Stomach (tissue), 19 donors: ENCODE data around the gene ATCAY. TPM values are rescaled to one million over a fixed set of nuclear protein-coding genes. Genes with fewer than 3 reads are reported as not detected.

ENCODE experiments used
- DNase-seq, 2 donors: peaks; one replicate each; pipeline versions ENCODE4 v3.0.0 to v3.0.0-alpha.2; 2013 to 2019
- H3K27ac ChIP-seq, 5 donors: fragments of 200-600 bp in 4 of 5; sonication (generic) in 4 of 5; one replicate each; pipeline ENCODE4 v1.5.1; 2013 to 2019; ENCODE audit warnings: mild to moderate bottlenecking in 1 of 5, moderate library complexity in 1 of 5
- H3K27me3 ChIP-seq, 3 donors: fragments of 200-600 bp; sonication (generic); one replicate each; pipeline ENCODE4 v1.5.1; 2017 to 2019; ENCODE audit warnings: mixed run types in 1 of 3
- H3K36me3 ChIP-seq, 4 donors: fragments of 200-600 bp; sonication (generic); 1 replicate in 3 of 4; 2 replicates in 1 of 4; pipeline ENCODE4 v1.5.1; 2016 to 2019
- H3K4me1 ChIP-seq, 4 donors: fragments of 200-600 bp; sonication (generic); one replicate each; pipeline ENCODE4 v1.5.1; 2016 to 2019
- H3K4me3 ChIP-seq, 4 donors: fragments of 200-600 bp; sonication (generic) in 3 of 4; one replicate each; pipeline ENCODE4 v1.5.1; 2016 to 2019; ENCODE audit warnings: mild to moderate bottlenecking in 1 of 4
- H3K9me3 ChIP-seq, 4 donors: fragments of 200-600 bp; sonication (generic); one replicate each; pipeline ENCODE4 v1.5.1; 2016 to 2019
- EP300 ChIP-seq: sonication (generic); formaldehyde crosslinking; IDR thresholded peaks from one replicate; pipeline ENCODE4 v1.6.1; 2017; ENCODE audit warnings: antibody characterized with exemption
- POLR2A ChIP-seq, 4 donors: fragments of 450-650 bp; IDR thresholded peaks; one replicate each; pipeline ENCODE4 v1.6.1; 2016; ENCODE audit warnings: antibody characterized with exemption in 4 of 4, control low read depth in 2 of 4, mild to moderate bottlenecking in 1 of 4, moderate library complexity in 1 of 4
- POLR2AphosphoS5 ChIP-seq, 3 donors: sonication (generic); formaldehyde crosslinking; IDR thresholded peaks; one replicate each; pipeline ENCODE4 v1.6.1; 2016; ENCODE audit warnings: antibody characterized with exemption in 3 of 3
- WGBS, 5 donors: extraction: QIAGEN DNeasy Blood & Tissue Kit in 3 of 5; methylation state at CpG; one replicate each; pipeline versions ENCODE4 v1.1.5 to v1.1.7; 2013 to 2018; 5-methylcytosine and 5-hydroxymethylcytosine counted together
- intact Hi-C: fragments of 100-400 bp; cut with DNase I; formaldehyde crosslinking; loops from one replicate; pipeline ENCODE4 v1.15.1; 2023; ENCODE audit warnings: low total_unique reads
- long read RNA-seq, 10 donors: transcript quantifications; one replicate each; lab custom pipeline, GENCODE V29; 2026
- polyA plus RNA-seq, 3 donors: library from polyadenylated mRNA; stranded (reverse); fragments of 200-250 nt; gene quantifications; one replicate each; pipeline ENCODE4 v1.2.3, GENCODE V29; 2013
- total RNA-seq, 5 donors: library from RNA; depleted of rRNA; stranded (reverse); fragments of >200 nt; gene quantifications; one replicate each; pipeline versions ENCODE4 v1.1.0 to v1.2.3, GENCODE V29; 2014 to 2016
- TF ChIP-seq, protein P1 (sequence below), 7 experiments: fragments of 450-650 bp in 4 of 7; fragments of 200-600 bp in 3 of 7; sonication (generic) in 3 of 7; IDR thresholded peaks; one replicate each; pipeline ENCODE4 v1.5.1; 2016 to 2019; ENCODE audit warnings: antibody characterized with exemption in 7 of 7, control low read depth in 2 of 7, mild to moderate bottlenecking in 1 of 7
- donor health status: healthy with polysubstance abuse.
- donor health status: Bipolar disorder and iron deficiency.
- donor health status: healthy.

ATCAY gene, protein sequence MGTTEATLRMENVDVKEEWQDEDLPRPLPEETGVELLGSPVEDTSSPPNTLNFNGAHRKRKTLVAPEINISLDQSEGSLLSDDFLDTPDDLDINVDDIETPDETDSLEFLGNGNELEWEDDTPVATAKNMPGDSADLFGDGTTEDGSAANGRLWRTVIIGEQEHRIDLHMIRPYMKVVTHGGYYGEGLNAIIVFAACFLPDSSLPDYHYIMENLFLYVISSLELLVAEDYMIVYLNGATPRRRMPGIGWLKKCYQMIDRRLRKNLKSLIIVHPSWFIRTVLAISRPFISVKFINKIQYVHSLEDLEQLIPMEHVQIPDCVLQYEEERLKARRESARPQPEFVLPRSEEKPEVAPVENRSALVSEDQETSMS
- under 1 TPM in 2 of 5 donors, not detected in 3; 0.87 to 0.92 TPM for total RNA-seq
- under 1 TPM in 2 of 3 donors, not detected in 1; 0.25 to 0.75 TPM for polyA plus RNA-seq
- long read RNA-seq, donor 1, full-length matches to known transcripts, result 1 of 1 reads
- long read RNA-seq, donor 1, partial matches to known transcripts, result 0 of 1 reads
- long read RNA-seq, donor 1, other reads (novel, unspliced or antisense), result 0 of 1 reads
- long read RNA-seq, donor 2, result 0 reads
- long read RNA-seq, donor 3, partial matches to known transcripts, result 484 of 484 reads
- long read RNA-seq, donor 3, other reads (novel, unspliced or antisense), result 0 of 484 reads
- long read RNA-seq, donor 4, result 0 reads
- long read RNA-seq, donor 5, full-length matches to known transcripts, result 1 of 1 reads
- long read RNA-seq, donor 5, partial matches to known transcripts, result 0 of 1 reads
- long read RNA-seq, donor 5, other reads (novel, unspliced or antisense), result 0 of 1 reads
- long read RNA-seq, donor 6, full-length matches to known transcripts, result 1 of 2,666 reads
- long read RNA-seq, donor 6, partial matches to known transcripts, result 2,636 of 2,666 reads
- long read RNA-seq, donor 6, other reads (novel, unspliced or antisense), result 29 of 2,666 reads
- long read RNA-seq, donor 7, result 0 reads
- long read RNA-seq, donor 8, result 0 reads
- long read RNA-seq, donor 9, result 0 reads
- long read RNA-seq, donor 10, result 0 reads

DNA sequence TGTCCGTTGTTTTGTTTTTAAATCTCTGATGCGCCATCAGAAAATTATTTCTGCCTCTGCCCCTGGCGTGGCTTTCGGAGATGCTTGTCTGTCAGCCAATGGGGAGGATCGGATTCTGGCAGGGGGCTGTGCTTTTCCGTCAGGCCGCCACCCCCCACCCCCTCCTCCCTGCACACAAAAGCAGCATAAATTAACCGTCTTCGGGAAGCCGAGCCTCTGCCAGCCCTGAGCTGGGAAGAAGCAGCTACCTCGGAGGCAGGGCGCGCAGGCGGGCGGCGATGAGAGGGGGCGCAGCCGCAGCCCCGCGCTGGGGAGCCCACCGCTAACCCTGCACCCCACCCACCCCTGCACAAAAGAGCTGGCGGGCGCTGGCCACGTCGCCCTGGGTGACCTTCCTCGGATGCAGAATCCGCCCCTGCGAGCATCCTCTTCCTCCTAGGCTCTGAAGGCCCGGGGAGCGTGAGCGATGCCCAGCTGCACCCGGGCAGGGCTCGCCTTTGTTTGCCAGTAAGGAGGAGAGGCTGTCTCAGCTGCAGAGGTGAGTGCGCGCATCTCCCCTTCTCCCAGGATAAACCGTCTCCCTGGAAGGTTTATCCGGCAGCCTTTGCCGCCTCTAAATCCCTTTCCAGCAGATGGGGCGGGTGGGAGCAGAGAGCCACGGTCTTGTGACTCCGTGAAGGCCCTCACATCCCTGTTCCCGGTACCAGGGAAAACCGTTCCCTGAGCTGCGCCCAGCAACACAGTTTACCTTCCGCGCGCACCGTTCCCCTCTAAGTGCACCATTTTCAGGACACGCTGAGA is at the start of gene ATCAY:
ATCAY (plus strand) TSS at position 215 of the 801 bp plus-strand sequence. CDS start 5,083 bp downstream, outside the sequence.
- Histone ChIP-seq H3K9me3 (no peaks in the 10 kb centered on the region), H3K27ac (no peak within 1 kb of the TSS), H3K27me3 (peaks cover 16 to 91% (median 59%) of the 10 kb centered on the region in 3 donors), H3K36me3 (no peaks in the 10 kb centered on the region), H3K4me1 (peaks cover 0 to 18% (median 6%) of the 10 kb centered on the region in 4 donors), H3K4me3 (no peak within 1 kb of the TSS)
- TF ChIP-seq EP300 (no peak), POLR2AphosphoS5 (IDR thresholded peaks at IDR 0.05) (no peak), POLR2A (IDR thresholded peaks at IDR 0.05) (no peak)
- TF ChIP-seq, protein P1, sequence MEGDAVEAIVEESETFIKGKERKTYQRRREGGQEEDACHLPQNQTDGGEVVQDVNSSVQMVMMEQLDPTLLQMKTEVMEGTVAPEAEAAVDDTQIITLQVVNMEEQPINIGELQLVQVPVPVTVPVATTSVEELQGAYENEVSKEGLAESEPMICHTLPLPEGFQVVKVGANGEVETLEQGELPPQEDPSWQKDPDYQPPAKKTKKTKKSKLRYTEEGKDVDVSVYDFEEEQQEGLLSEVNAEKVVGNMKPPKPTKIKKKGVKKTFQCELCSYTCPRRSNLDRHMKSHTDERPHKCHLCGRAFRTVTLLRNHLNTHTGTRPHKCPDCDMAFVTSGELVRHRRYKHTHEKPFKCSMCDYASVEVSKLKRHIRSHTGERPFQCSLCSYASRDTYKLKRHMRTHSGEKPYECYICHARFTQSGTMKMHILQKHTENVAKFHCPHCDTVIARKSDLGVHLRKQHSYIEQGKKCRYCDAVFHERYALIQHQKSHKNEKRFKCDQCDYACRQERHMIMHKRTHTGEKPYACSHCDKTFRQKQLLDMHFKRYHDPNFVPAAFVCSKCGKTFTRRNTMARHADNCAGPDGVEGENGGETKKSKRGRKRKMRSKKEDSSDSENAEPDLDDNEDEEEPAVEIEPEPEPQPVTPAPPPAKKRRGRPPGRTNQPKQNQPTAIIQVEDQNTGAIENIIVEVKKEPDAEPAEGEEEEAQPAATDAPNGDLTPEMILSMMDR (IDR thresholded peaks at IDR 0.05), result no peak
- intact Hi-C loops, result no loop called here
- 2 to 4% (median 3%) methylated on average over 25 to 49 of the region's 49 CpGs for WGBS, 5 donors
- peak in 1 of 2 donors; percentile 57 for DNase-seq

DNA sequence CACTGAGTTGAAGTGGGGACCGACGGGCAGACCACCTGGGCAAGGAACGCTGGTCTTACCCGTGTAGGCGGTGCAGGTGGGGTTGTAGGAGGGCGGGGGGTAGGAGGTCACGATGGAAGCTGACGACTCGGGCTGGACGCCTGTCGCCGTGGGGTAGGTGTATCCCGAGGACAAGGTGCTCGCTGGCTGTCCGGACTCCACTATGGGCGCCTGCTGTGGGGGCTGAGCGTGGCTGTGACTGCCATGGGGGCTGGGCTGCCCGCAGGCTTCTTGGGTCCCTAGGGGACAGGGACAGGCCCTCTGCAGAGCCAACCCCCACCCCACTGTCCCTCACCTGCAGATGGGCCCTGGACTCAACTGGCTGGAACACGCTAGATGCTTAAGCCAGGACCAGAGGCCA is 48.9 kb upstream of the ATCAY start:
- Histone ChIP-seq H3K27ac (no peak overlapping the region), H3K9me3 (no peaks in the 10 kb centered on the region), H3K27me3 (peaks cover 0 to 54% (median 4%) of the 10 kb centered on the region in 3 donors), H3K36me3 (no peaks in the 10 kb centered on the region), H3K4me1 (no peaks in the 10 kb centered on the region), H3K4me3 (no peak overlapping the region)
- no peak for DNase-seq
- intact Hi-C loops, result no loop called here
- TF ChIP-seq POLR2AphosphoS5 (IDR thresholded peaks at IDR 0.05), result no peak
- TF ChIP-seq POLR2A (IDR thresholded peaks at IDR 0.05), result no peak
- WGBS, 5 donors, result 50 to 71% (median 66%) methylated on average over 10 to 19 of the region's 19 CpGs

DNA sequence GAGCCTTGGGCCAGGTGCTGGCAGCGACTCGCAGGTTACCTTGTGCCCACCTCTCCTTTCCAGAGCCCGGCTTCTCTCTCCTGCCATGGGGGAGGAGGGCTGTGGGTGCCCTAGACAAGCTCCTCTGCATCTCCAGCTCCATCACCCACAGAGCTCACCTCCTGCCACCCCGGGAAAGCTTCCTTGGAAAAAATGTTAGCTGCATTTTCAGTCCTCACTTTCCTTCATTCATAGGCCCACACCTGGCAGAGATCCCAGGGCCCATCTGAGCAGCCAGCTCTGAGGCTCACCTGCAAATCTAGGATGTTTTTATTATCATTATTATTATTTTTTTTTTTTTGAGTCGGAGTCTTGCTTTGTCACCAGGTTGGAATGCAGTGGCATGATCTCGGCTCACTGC is 48.5 kb upstream of the ATCAY start:
- 84 to 93% (median 86%) methylated on average over 6 of the region's 6 CpGs for WGBS, 5 donors
- no peaks in the 10 kb centered on the region for H3K4me1 ChIP-seq
- H3K27me3 ChIP-seq, result peaks cover 0 to 54% (median 4%) of the 10 kb centered on the region in 3 donors
- intact Hi-C loops, result no loop called here
- no peaks in the 10 kb centered on the region for H3K36me3 ChIP-seq
- H3K4me3 ChIP-seq, result no peak overlapping the region
- TF ChIP-seq EP300 (no peak), POLR2AphosphoS5 (IDR thresholded peaks at IDR 0.05) (no peak), POLR2A (IDR thresholded peaks at IDR 0.05) (no peak)
- TF ChIP-seq, protein P1 (IDR thresholded peaks at IDR 0.05), result no peak
- no peak overlapping the region for H3K27ac ChIP-seq
- no peaks in the 10 kb centered on the region for H3K9me3 ChIP-seq
- DNase-seq, result no peak

DNA sequence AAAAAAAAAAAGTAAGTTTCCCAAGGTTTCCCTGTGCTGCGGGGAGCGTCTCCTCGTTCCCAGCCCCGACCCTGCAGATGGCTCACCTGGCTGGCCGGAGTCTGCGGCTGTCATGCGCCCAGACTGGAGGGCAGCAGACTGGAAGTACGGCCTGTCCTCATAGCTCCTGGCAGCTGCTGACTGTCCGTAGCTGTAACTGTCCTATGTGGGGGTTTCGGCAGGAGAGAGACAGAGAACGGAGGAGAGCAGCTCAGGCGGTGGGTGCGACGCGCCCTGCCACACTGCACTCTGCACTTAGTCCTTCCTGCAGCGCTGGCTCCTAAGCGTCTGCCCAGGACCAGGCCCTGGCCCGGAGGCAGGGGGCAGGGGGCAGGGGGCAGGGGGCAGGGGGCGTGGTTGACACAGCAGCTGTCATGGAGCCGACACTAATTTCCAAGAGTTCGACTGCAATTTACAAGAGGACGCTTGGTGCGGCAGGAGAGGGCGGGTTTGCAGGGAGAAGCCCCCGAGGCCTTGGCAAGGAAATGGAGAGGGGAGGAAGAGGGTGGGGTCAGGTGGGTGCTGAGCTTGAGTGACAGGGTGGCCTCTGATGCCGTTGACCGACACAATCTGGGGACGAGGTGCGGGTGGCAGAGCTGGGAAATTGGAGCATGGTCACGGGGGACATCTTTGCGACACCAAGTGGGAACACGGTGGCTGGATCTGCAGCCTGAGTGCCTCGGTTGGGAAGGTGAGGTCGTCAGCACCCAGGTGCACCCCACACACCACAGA is 46.7 kb upstream of the ATCAY start:
- no peak for DNase-seq
- WGBS, 5 donors, result 55 to 69% (median 64%) methylated on average over 32 to 34 of the region's 34 CpGs

More for the DNA sequence above, 46.7 kb upstream of the ATCAY start:
- Histone ChIP-seq H3K27ac (no peak overlapping the region), H3K4me1 (no peaks in the 10 kb centered on the region), H3K4me3 (no peak overlapping the region), H3K36me3 (no peaks in the 10 kb centered on the region), H3K27me3 (peaks cover 0 to 56% (median 4%) of the 10 kb centered on the region in 3 donors), H3K9me3 (no peaks in the 10 kb centered on the region)
- TF ChIP-seq EP300 (no peak), POLR2A (IDR thresholded peaks at IDR 0.05) (no peak), POLR2AphosphoS5 (IDR thresholded peaks at IDR 0.05) (no peak)
- TF ChIP-seq, protein P1 (IDR thresholded peaks at IDR 0.05), result no peak
- intact Hi-C loops, result no loop called here
